GM19193 (cell line): Measurements from ENCODE around the gene NDUFS1.

ENCODE experiments used
- POLR2A ChIP-seq: IDR thresholded peaks from 4 replicates; pipeline ENCODE4 v1.6.1; 2011; ENCODE audit not compliant: insufficient read depth, insufficient read length; ENCODE audit errors: extremely low read depth

NDUFS1 gene

GRCh38 chr2:206082298-206082843 lies 76.9 kb downstream of the NDUFS1 start:
- TF ChIP-seq POLR2A, result no peak

DNA sequence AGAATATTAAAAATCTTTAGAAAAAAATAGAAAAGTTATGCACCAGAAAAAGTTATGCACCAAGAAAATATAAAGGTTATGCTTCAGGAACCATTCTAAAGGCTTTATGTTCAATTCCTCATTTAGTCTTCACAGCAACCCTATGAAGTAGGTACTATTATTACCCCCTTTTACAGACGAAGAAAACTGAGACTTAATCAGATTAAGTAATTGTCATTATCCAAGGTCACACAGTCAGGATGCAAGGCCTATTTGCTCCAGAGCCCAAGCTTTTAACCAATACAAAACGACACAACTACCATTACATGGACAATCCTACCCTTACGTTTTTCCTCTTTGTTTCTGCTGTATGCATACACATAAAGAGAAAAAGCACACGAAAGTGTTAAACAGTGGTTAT lies 78.3 kb downstream of the NDUFS1 start:
- no peak for TF ChIP-seq POLR2A

DNA sequence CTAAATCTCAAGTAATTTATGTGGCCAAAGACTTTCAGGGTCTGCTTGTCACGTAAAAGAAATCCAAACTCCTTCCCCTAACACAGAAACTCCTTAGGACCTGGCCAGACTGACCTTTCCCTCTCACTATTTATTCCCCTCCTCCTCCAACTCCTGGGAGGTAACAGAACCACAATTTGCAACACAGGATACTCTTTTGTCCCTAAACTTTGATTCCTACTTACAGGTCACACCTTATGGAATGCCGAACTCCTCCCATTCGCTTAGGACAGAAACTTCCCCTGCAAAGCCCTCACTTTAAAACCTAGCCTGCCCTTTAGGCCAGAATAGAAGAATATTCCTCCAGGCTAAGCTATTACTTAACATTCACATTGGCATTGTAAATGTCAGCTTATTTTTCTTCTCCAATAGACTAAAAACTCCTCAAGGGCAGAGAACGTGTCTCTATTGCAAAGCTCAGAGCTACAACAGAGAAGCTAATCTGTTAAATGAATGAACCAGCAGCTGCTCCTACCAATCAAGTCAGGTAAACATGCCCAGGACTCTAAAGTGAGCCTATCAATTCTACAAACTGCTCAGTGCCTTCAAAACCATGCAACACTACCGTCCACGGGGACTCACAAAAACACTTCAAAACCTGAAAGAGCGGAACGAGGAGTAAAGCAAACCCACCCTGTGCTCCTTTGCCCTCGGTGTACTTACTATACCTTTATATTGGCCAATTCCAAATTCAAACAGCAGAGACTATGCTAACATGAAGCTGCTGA lies 79.4 kb downstream of the NDUFS1 start:
- TF ChIP-seq POLR2A, result no peak

DNA sequence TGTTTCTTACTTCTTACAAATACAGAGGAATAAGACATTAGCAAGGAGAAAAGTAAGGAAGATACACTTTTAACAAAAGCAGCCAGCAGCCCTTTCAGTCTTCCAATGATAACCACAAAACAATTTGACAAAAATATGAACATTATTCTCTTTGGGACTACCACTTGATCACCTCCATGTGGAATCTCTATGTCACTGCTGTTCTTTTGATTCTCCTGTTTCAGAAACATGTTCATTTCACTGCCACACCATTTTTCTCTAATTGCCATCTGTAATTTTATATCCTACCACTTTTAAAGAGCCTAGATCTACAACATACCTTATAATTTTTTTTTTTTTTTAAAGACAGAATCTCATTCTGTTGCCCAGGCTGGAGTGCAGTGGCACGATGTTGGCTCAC lies 84.1 kb downstream of the NDUFS1 start:
- no peak for TF ChIP-seq POLR2A

GRCh38 chr2:206071807-206072206 lies 87.4 kb downstream of the NDUFS1 start:
- TF ChIP-seq POLR2A, result no peak

- no peak for TF ChIP-seq POLR2A
These were observed 89.8 kb downstream of the NDUFS1 start for GRCh38 chr2:206069417-206069816.

GRCh38 chr2:206068207-206068606 lies 91.0 kb downstream of the NDUFS1 start:
- no peak for TF ChIP-seq POLR2A
